HG03565 (cell line): Measurements from ENCODE around the gene MTX1.

ENCODE experiments used
- ATAC-seq: cut with Tn5 transposase; IDR thresholded peaks from one replicate; pipeline ENCODE4 v1.9.1; 2021; ENCODE audit warnings: mild to moderate bottlenecking, moderate library complexity; ENCODE audit not compliant: unreplicated experiment

Gene MTX1

GRCh38 chr1:155174324-155175280 is 33.9 kb upstream of the MTX1 start:
- ATAC-seq, result no peak

GRCh38 chr1:155175281-155175926 is 33.1 kb upstream of the MTX1 start:
- no peak for ATAC-seq

DNA sequence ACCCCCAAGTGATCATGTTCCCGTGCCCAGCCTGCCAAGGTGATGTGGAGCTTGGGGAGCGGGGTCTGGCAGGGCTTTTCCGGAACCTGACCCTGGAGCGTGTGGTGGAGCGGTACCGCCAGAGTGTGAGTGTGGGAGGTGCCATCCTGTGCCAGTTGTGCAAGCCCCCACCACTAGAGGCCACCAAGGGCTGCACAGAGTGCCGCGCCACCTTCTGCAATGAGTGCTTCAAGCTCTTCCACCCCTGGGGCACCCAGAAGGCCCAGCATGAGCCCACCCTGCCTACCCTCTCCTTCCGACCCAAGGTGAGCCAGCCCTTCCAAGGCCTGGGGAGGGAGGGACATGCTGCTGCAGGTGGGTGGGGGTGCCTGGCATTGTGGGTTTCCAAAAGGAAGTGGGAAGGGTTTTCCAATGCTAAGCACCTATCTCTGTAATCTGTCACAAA is 32.5 kb upstream of the MTX1 start:
- no peak for ATAC-seq

DNA sequence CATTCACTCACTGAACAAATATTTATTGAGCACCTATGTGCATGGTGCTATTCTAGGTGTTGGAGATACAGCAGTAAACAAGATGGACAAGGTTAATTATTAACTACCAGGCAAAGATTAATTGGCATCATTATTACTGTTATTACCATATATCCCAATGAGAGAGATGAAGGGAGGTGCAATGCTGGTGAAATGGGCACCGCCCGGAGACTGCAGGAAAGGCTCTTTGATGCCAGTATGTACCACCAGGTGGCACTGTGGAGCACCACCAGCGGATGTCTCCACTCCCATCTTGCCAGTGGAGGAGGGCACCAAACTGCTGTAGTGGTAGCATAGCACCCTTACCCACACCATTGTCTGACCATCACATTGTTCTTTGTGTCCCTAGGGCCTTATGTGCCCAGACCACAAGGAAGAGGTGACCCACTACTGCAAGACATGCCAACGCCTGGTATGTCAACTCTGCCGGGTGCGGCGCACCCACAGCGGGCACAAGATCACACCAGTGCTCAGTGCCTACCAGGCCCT is 31.9 kb upstream of the MTX1 start:
- ATAC-seq, result no peak

GRCh38 chr1:155177192-155177917 is 31.1 kb upstream of the MTX1 start:
- no peak for ATAC-seq

- ATAC-seq, result no peak
These were observed 30.6 kb upstream of the MTX1 start for GRCh38 chr1:155177918-155178281.

GRCh38 chr1:155178441-155179111 is 29.9 kb upstream of the MTX1 start:
- no peak for ATAC-seq

DNA sequence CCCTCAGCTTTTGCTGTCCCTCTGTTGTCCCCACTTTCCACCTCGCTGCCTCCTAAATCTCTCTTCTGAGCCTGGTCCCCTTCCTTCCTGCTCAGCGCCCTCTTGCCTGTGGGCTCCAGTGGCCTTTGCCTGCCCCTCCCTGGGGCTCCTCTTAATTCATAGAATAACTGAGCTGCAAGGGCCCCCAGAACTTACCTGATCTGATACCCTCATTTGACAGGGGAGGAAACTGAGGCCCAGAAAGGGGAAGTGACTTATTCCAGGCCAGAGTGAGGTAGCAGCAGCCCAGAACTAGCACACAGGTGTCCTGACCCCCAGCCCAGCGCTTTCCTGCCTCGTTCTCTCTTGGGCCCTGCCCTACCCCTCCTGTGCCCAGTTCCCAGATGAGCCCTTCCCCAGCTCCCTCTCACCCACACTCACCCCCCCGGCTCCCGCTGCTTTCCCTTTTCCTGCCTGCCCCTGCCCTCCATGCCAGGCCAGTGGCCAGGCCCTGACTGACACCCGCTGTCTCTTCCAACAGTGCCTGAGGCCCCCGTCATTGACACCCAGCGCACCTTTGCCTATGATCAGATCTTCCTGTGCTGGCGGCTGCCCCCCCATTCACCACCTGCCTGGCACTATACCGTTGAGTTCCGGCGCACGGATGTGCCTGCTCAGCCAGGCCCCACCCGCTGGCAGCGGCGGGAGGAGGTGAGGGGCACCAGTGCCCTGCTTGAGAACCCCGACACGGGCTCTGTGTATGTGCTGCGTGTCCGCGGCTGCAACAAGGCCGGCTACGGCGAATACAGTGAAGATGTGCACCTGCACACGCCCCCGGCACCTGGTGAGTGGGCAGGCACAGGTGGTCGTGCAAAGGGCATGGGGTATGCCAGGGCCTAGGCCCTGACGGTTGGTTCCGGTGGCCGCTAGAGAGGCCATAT is 29.1 kb upstream of the MTX1 start:
- no peak for ATAC-seq

DNA sequence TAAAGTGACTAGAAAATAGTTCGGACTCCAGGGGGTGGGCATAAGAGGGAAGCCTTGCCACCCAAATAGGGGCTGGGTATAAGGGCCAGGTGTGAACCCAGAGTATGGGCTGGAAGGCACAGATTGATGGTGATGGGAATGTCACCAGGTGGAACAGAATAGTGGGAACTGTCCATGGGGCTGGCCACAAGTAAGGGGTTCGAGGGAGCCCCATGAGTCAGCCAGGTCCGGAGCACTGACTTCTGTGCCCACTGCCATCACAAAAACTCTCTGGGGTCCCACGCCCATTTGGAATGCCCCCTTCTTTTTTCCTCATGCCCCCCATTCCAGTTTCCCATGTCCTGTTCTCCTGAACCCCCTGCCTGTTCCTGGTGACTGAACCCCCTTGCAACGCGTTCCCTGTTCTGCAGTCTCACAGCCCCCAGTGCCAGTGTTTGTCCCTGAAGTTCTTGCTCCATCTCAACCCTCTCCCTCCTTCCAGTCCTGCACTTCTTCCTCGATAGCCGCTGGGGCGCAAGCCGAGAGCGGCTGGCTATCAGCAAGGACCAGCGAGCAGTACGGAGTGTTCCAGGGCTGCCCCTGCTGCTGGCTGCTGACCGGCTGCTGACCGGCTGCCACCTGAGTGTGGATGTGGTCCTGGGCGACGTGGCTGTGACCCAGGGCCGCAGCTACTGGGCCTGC is 27.0 kb upstream of the MTX1 start:
- no peak for ATAC-seq

- no peak for ATAC-seq
These were observed 26.4 kb upstream of the MTX1 start for GRCh38 chr1:155182052-155182550.

GRCh38 chr1:155183775-155184221 is 24.7 kb upstream of the MTX1 start:
- no peak for ATAC-seq

DNA sequence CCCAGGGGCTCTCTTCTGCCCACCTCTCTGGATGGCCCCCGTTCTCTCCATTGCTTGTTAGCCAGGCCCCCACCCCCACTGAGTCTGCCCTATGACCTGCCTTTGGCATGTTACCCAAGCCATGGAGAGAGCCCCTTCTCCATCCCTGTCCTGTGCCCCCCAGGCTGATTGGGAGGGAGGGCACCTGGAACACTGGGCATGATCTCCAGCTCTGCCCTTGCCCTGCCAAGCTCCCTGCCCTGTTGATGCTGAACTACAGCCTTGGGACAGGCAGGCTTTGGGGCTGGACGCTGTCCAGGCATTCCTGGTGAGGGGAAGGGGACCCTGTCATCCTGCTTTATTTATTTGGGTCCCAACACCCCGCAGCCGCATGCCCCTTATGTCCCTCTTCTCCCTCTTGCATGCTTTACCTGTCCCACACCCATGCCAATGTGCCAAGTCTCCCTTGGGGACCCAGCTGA is 24.1 kb upstream of the MTX1 start:
- ATAC-seq, result no peak

DNA sequence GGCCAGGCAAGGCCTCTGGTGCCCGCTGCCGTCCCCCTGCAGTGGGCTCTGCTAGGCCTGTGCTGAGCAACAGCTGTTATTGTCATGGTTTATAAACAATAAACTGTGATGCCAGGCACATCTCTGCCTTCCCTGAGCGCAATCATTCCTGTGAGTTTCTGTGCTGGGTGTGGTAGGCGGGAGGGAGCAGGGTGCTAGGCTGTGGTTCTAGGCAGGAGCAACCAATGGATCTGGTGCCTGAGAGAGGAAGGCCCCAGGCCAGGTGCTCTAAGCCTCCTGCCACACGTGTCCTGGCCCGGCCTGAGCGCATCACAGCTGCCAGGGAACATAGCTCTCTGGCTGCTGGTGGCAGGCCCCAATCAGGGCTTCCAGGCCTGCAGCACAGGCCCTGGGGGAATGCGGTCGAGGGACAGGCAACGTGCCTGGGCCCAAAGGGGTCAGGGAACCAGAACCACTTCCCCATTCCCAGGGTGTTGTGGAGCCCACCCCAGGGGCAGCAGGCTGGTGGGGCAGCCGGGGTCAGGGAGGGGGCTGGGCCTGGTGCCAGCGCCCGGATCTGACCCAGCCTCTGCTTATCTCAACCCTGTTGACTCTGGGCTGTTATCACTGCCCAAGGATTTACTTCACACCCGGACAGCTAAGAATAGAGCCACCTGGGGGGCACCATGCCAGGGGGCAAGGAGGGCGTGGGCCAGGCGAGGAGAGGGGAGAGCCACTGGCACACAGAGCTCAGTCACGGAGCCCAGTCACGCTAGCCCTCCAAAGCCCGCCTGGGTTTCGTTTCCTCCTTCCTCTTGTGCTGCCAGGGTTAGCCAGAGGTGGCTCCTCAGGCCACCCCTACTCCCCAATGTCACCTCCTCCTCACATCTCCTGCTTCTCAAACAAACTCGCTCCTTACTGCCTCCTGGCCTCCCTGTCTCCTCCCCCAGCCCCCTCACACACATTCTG is 23.4 kb upstream of the MTX1 start:
- ATAC-seq, result peak; percentile 64

- ATAC-seq, result no peak
These were observed 22.8 kb upstream of the MTX1 start for GRCh38 chr1:155185783-155186066.

GRCh38 chr1:155186067-155186793 is 22.3 kb upstream of the MTX1 start:
- no peak for ATAC-seq

- no peak for ATAC-seq
These were observed 21.6 kb upstream of the MTX1 start for GRCh38 chr1:155186794-155187455.

- ATAC-seq, result no peak
These were observed 21.0 kb upstream of the MTX1 start for GRCh38 chr1:155187456-155187891.
